HepG2 (cell line): ENCODE results near the gene KIF22. TPM values are rescaled to one million over a fixed set of nuclear protein-coding genes. Genes with fewer than 3 reads are reported as not detected.

ENCODE experiments used
- BCL6 ChIP-seq: IDR thresholded peaks from 2 replicates; pipeline ENCODE4 v1.6.1; 2016; ENCODE audit warnings: missing genetic modification reagents, missing compliant biosample characterization
- CHD2 ChIP-seq: IDR thresholded peaks from 2 replicates; pipeline ENCODE4 v1.6.1; 2011; ENCODE audit warnings: low read depth, low read length, improper control_type of control experiment
- GTF3A ChIP-seq: sonication (generic); formaldehyde crosslinking; conservative IDR thresholded peaks from 2 replicates; pipeline ENCODE4 v1.4.0; 2020; ENCODE audit warnings: mild to moderate bottlenecking, missing genetic modification reagents
- KLF11 ChIP-seq: IDR thresholded peaks from 2 replicates; pipeline ENCODE4 v1.6.1; 2016; ENCODE audit warnings: missing compliant biosample characterization
- MLLT10 ChIP-seq: sonication (generic); formaldehyde crosslinking; IDR thresholded peaks from 2 replicates; pipeline ENCODE4 v1.4.0; 2020; ENCODE audit warnings: missing genetic modification reagents
- NFE2 ChIP-seq: sonication (generic); formaldehyde crosslinking; IDR thresholded peaks from 2 replicates; pipeline ENCODE4 v1.4.0; 2020; ENCODE audit warnings: missing genetic modification reagents
- NFYC ChIP-seq: IDR thresholded peaks from 2 replicates; pipeline ENCODE4 v1.6.1; 2016; ENCODE audit warnings: missing genetic modification reagents, missing compliant biosample characterization
- PHF20 ChIP-seq: sonication (generic); formaldehyde crosslinking; IDR thresholded peaks from 2 replicates; pipeline ENCODE4 v1.5.0; 2020; ENCODE audit warnings: mild to moderate bottlenecking, missing genetic modification reagents
- POLR2A ChIP-seq, 2 experiments: IDR thresholded peaks; 2 replicates each; pipeline ENCODE4 v1.6.1; 2011; ENCODE audit warnings: low read depth in 2 of 2, low read length in 2 of 2, mild to moderate bottlenecking in 1 of 2, moderate library complexity in 1 of 2; ENCODE audit not compliant: insufficient read depth in 1 of 2
- RFX5 ChIP-seq: IDR thresholded peaks from 2 replicates; pipeline ENCODE4 v1.6.1; 2011; ENCODE audit warnings: low read depth, low read length, improper control_type of control experiment
- SIN3B ChIP-seq: fragments of 150-350 bp; IDR thresholded peaks from 2 replicates; pipeline ENCODE4 v1.6.1; 2014; ENCODE audit warnings: low read length
- STAG1 ChIP-seq: sonication (generic); formaldehyde crosslinking; IDR thresholded peaks from 2 replicates; pipeline ENCODE4 v1.4.0; 2020; ENCODE audit warnings: missing genetic modification reagents
- TBX2 ChIP-seq: sonication (generic); formaldehyde crosslinking; IDR thresholded peaks from 2 replicates; pipeline ENCODE4 v1.5.0; 2020; ENCODE audit warnings: missing genetic modification reagents, mild to moderate bottlenecking, borderline replicate concordance
- ZNF260 ChIP-seq: sonication (generic); formaldehyde crosslinking; IDR thresholded peaks from 2 replicates; pipeline ENCODE4 v1.4.0; 2020; ENCODE audit warnings: missing genetic modification reagents, low read depth, mild to moderate bottlenecking, borderline replicate concordance
- ZNF263 ChIP-seq: sonication (generic); formaldehyde crosslinking; IDR thresholded peaks from 2 replicates; pipeline ENCODE4 v1.4.0; 2020; ENCODE audit warnings: missing genetic modification reagents
- ZNF326 ChIP-seq: sonication (generic); formaldehyde crosslinking; IDR thresholded peaks from 2 replicates; pipeline ENCODE4 v1.4.0; 2020; ENCODE audit warnings: missing genetic modification reagents, borderline replicate concordance
- ZNF333 ChIP-seq: sonication (generic); formaldehyde crosslinking; IDR thresholded peaks from 2 replicates; pipeline ENCODE4 v1.4.0; 2020; ENCODE audit warnings: mild to moderate bottlenecking, missing genetic modification reagents, borderline replicate concordance
- ZNF44 ChIP-seq: sonication (generic); formaldehyde crosslinking; IDR thresholded peaks from 2 replicates; pipeline ENCODE4 v1.5.1; 2020; ENCODE audit warnings: mild to moderate bottlenecking, missing genetic modification reagents
- ZNF674 ChIP-seq: sonication (generic); formaldehyde crosslinking; IDR thresholded peaks from 2 replicates; pipeline ENCODE4 v1.5.0; 2020; ENCODE audit warnings: low read depth, mild to moderate bottlenecking, missing genetic modification reagents
- ZSCAN20 ChIP-seq: sonication (generic); formaldehyde crosslinking; IDR thresholded peaks from 2 replicates; pipeline ENCODE4 v1.4.0; 2020; ENCODE audit warnings: missing genetic modification reagents, mild to moderate bottlenecking, borderline replicate concordance
- polyA plus RNA-seq, 8 experiments: library from polyadenylated mRNA; depleted of rRNA in 3 of 8; stranded (reverse) in 7 of 8; unstranded in 1 of 8; fragments of >200 nt; fragmentation: Illumina TruSeq in 4 of 8; extraction: Trizol in 4 of 8; gene quantifications; 2 replicates each; pipeline versions ENCODE4 v1.2.1 to v1.2.3, GENCODE V29; 2011 to 2016; ENCODE audit warnings: low read depth in 4 of 8, missing spikeins in 1 of 8, mixed read lengths in 1 of 8; ENCODE audit not compliant: insufficient read depth in 1 of 8
- total RNA-seq, 5 experiments: library from RNA; depleted of rRNA; stranded (reverse); fragments of >200 nt; fragmentation: Illumina TruSeq; extraction: Trizol; gene quantifications; 2 replicates each; pipeline ENCODE4 v1.2.3, GENCODE V29; 2016; ENCODE audit warnings: low read depth in 1 of 5
- TF ChIP-seq, protein P1 (sequence below): sonication (generic); formaldehyde crosslinking; IDR thresholded peaks from 2 replicates; pipeline ENCODE4 v1.4.0; 2020; ENCODE audit warnings: mild to moderate bottlenecking, missing genetic modification reagents
- TF ChIP-seq, protein P2 (sequence below): sonication (generic); formaldehyde crosslinking; IDR thresholded peaks from 2 replicates; pipeline ENCODE4 v1.5.0; 2020; ENCODE audit warnings: missing genetic modification reagents, mild to moderate bottlenecking, borderline replicate concordance
- TF ChIP-seq, protein P3 (sequence below): sonication (generic); formaldehyde crosslinking; IDR thresholded peaks from 2 replicates; pipeline ENCODE4 v1.5.0; 2020; ENCODE audit warnings: mild to moderate bottlenecking, low read depth, missing genetic modification reagents, borderline replicate concordance
- TF ChIP-seq, protein P4 (sequence below): sonication (generic); formaldehyde crosslinking; IDR thresholded peaks from 2 replicates; pipeline ENCODE4 v1.8.0; 2022; ENCODE audit warnings: mild to moderate bottlenecking, missing genetic modification reagents; ENCODE audit not compliant: insufficient replicate concordance
- TF ChIP-seq, protein P5 (sequence below): sonication (generic); formaldehyde crosslinking; IDR thresholded peaks from 2 replicates; pipeline ENCODE4 v1.8.0; 2023; ENCODE audit warnings: mild to moderate bottlenecking, missing genetic modification reagents

Gene KIF22
- total and polyA plus RNA-seq, 2 of the 13 experiments (the other 11 are each of a cell fraction or from before 2014, with no cell fraction given), result 95.8 to 118 TPM

DNA sequence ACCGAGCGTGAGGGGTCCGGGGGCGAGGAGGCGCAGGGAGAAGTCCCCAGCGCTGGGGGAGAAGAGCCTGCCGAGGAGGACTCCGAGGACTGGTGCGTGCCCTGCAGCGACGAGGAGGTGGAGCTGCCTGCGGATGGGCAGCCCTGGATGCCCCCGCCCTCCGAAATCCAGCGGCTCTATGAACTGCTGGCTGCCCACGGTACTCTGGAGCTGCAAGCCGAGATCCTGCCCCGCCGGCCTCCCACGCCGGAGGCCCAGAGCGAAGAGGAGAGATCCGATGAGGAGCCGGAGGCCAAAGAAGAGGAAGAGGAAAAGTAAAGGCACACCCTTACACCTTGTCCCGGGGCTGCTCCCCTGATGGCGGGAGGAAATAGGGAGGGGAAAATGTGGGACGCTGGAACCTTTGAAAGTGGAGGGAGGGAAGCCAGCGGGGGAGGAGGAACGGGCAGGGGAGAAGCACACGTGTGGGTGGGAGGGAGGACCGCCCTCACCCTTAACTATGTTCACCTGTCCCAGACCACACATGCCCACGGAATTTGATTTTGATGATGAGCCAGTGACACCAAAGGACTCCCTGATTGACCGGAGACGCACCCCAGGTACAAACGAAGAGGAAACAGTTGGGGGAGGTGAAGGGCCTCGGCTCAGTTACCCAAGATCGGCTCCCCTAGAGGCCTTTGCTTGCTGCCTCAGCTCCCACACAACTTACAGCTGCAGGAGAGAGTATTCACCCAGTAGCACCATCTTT, 26.3 kb downstream of the KIF22 start (continued):
- TF ChIP-seq, protein P1, sequence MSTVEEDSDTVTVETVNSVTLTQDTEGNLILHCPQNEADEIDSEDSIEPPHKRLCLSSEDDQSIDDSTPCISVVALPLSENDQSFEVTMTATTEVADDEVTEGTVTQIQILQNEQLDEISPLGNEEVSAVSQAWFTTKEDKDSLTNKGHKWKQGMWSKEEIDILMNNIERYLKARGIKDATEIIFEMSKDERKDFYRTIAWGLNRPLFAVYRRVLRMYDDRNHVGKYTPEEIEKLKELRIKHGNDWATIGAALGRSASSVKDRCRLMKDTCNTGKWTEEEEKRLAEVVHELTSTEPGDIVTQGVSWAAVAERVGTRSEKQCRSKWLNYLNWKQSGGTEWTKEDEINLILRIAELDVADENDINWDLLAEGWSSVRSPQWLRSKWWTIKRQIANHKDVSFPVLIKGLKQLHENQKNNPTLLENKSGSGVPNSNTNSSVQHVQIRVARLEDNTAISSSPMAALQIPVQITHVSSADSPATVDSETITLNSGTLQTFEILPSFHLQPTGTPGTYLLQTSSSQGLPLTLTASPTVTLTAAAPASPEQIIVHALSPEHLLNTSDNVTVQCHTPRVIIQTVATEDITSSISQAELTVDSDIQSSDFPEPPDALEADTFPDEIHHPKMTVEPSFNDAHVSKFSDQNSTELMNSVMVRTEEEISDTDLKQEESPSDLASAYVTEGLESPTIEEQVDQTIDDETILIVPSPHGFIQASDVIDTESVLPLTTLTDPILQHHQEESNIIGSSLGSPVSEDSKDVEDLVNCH, result no peak; the same call in 1 of the 2 replicates
- no peak for TF ChIP-seq MLLT10 (CRISPR knock-in tag)
- TF ChIP-seq, protein P2, sequence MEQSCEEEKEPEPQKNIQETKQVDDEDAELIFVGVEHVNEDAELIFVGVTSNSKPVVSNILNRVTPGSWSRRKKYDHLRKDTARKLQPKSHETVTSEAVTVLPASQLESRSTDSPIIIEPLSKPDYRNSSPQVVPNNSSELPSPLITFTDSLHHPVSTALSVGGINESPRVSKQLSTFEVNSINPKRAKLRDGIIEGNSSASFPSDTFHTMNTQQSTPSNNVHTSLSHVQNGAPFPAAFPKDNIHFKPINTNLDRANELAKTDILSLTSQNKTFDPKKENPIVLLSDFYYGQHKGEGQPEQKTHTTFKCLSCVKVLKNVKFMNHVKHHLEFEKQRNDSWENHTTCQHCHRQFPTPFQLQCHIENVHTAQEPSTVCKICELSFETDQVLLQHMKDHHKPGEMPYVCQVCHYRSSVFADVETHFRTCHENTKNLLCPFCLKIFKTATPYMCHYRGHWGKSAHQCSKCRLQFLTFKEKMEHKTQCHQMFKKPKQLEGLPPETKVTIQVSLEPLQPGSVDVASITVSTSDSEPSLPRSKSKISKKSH (CRISPR knock-in tag), result peak; percentile 54
- TF ChIP-seq, protein P3, sequence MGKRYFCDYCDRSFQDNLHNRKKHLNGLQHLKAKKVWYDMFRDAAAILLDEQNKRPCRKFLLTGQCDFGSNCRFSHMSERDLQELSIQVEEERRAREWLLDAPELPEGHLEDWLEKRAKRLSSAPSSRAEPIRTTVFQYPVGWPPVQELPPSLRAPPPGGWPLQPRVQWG, result no peak
- no peak for TF ChIP-seq ZNF260 (CRISPR knock-in tag)
- no peak for TF ChIP-seq POLR2A (IDR thresholded peaks at IDR 0.05; ENCODE audit: insufficient read depth in 1 of 2, low read depth in 2 of 2, low read length in 2 of 2)
- TF ChIP-seq NFE2 (CRISPR knock-in tag), result no peak
- TF ChIP-seq ZNF44 (CRISPR knock-in tag), result 0 out of 2 replicates have a peak, but pooled peaks have one; percentile 17
- TF ChIP-seq CHD2, result no peak
- TF ChIP-seq ZNF263 (CRISPR knock-in tag), result peak; percentile 71
- TF ChIP-seq, protein P4, sequence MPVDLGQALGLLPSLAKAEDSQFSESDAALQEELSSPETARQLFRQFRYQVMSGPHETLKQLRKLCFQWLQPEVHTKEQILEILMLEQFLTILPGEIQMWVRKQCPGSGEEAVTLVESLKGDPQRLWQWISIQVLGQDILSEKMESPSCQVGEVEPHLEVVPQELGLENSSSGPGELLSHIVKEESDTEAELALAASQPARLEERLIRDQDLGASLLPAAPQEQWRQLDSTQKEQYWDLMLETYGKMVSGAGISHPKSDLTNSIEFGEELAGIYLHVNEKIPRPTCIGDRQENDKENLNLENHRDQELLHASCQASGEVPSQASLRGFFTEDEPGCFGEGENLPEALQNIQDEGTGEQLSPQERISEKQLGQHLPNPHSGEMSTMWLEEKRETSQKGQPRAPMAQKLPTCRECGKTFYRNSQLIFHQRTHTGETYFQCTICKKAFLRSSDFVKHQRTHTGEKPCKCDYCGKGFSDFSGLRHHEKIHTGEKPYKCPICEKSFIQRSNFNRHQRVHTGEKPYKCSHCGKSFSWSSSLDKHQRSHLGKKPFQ (CRISPR knock-in tag), result no peak
- TF ChIP-seq, protein P5, sequence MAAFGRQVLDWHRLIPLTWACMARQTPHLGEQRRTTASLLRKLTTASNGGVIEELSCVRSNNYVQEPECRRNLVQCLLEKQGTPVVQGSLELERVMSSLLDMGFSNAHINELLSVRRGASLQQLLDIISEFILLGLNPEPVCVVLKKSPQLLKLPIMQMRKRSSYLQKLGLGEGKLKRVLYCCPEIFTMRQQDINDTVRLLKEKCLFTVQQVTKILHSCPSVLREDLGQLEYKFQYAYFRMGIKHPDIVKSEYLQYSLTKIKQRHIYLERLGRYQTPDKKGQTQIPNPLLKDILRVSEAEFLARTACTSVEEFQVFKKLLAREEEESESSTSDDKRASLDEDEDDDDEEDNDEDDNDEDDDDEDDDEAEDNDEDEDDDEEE (CRISPR knock-in tag), result peak; percentile 76; the same call in 1 of the 2 replicates
- TF ChIP-seq ZNF674 (CRISPR knock-in tag), result peak; percentile 66; the same call in 1 of the 2 replicates
- TF ChIP-seq ZNF326, result no peak
- 0 out of 2 replicates have a peak, but pooled peaks have one; percentile 19 for TF ChIP-seq TBX2 (CRISPR knock-in tag)
- TF ChIP-seq SIN3B, result no peak
- TF ChIP-seq ZNF333 (CRISPR knock-in tag), result no peak
- no peak; the same call in 1 of the 2 replicates for TF ChIP-seq STAG1 (CRISPR knock-in tag)
- TF ChIP-seq KLF11 (CRISPR knock-in tag), result no peak
- TF ChIP-seq ZSCAN20 (CRISPR knock-in tag), result no peak
- TF ChIP-seq PHF20, result no peak
- TF ChIP-seq BCL6 (CRISPR knock-in tag), result no peak
- TF ChIP-seq GTF3A, result no peak
- no peak for TF ChIP-seq NFYC (CRISPR knock-in tag)
- TF ChIP-seq RFX5, result no peak
